Astrocyte of the cerebellum (primary cell): ENCODE measurements around the gene NSFL1C.

Experiments used
- DNase-seq: peaks from one replicate; pipeline ENCODE4 v3.0.0-alpha.2; 2011; ENCODE audit warnings: low read depth
- H3K4me3 ChIP-seq: 2 replicates; pipeline ENCODE4 v1.5.1; 2011; ENCODE audit warnings: mild to moderate bottlenecking, low read depth, low read length, moderate library complexity
- CTCF ChIP-seq: IDR thresholded peaks from 2 replicates; pipeline ENCODE4 v1.5.1; 2012; ENCODE audit warnings: low read length, low read depth, moderate library complexity, mild to moderate bottlenecking; ENCODE audit errors: missing control alignments
- in situ Hi-C: cut with HindIII; loops from 2 replicates; pipeline ENCODE4 v1.10.0; 2017; ENCODE audit warnings: low sequenced_read_pairs

Gene NSFL1C

DNA sequence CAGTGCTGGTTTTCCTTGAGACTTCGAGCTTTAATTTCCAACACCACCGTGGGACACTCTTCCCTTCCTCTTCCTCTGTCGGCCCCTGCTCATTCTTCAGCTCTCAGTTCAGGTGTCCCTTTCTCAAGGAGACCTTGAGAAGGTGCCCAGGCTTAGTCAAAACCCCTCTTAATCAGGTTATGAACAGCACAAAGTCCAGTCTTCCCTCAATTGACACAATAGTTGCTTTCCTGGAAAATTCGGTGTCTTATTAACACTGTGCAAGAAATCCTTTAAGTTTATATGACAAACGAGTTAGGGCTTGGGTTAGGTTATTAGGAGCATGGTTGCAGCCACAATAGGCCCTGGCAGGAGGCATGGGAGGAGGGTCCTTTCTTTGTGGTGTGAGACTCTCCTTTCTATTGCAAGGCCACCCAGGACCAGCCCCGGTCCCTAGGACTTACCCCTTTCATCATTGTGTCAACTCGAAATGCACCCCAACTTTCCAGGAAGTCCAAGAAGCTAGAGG lies 1.5 kb upstream of the NSFL1C start:
- no peak for DNase-seq
- H3K4me3 ChIP-seq = no peak overlapping the region
- no peak for TF ChIP-seq CTCF
- in situ Hi-C loops = no loop called here

DNA sequence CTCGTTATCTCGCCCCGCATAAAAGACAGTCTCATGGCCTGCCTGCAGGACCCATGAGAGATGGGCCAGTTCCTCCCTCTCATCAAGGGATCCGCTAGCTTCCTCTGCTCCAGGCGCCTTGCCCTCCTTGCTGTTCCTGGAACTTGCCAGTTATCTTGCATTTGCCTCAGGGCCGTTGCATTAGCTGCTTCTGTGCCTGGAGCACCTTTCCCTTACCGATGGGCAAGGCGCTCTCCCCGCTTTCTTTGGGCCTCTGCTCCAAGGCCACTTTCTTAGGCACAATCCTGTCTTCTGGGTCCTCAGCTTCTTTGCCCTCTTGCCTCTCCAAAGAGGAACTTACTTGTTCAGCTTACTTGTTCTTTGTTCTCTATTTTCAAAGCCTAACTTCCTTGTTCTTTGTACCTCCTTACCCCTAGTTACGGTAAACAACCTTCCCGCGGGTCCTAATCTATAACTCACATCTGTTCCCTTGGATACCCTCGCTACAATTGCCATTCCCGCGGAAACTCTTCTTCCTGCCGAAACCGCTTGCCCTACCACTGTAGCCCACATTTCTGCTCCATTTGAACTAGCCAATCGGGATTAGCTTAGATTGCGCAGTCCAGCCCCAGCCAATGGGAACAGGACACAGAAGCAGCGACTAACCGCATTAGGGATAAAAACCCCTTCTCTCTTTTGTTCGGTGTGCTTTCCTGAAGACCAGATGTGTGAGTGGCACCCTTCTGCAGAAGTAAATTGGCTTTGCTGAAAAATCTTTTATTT lies 887 bp upstream of the NSFL1C start:
- no peak for TF ChIP-seq CTCF
- in situ Hi-C loops = no loop called here
- no peak for DNase-seq
- no peak overlapping the region for H3K4me3 ChIP-seq

DNA sequence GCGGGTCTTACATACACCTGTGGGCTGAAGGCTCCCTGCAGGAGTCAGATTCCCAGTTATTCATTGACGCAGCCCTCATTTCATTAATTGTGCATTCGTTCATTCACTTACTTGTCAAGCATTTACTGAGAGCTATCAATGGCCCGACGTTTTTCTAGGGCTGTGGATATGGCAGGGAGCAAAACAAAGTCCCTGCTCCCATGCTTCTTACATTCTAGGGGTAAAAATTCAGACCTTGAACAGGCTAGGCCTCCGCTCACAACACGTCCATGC lies 369 bp upstream of the NSFL1C start:
- DNase-seq = no peak
- no peak for TF ChIP-seq CTCF
- in situ Hi-C loops = no loop called here
- H3K4me3 ChIP-seq = no peak overlapping the region

- no peak for DNase-seq
- in situ Hi-C loops = no loop called here
- TF ChIP-seq CTCF = no peak
- peak overlapping the region; percentile 90 for H3K4me3 ChIP-seq
Measured at GRCh38 chr20:1465470-1466210, 1.0 kb downstream of the NSFL1C start.

DNA sequence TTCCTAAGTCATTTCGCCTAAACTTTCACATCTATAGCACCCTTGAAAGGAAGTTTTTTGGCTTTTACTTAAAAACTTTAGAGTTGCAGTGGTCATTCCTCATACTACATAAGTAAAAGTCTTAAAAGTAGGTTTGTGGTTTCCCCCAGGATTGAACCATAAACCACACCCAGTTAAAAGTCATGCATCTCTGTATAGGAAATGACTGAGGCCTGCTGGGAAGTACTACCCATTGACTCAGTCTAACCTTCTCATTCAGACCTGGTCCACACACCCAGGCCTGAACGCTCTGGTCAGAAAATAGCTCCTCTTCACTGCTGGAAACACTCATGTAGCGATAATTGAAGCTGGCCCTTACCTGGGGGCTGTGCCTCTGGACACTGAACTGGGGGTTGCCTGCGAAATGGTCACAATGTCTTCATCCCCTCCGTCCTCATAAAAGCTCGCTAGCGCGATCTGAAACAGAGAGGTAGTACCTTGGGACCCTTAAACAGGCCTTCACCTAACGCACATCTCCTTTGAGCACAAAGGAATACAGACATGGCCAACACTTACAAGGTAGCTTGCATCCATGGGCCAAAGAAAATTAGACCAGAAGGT lies 2.6 kb downstream of the NSFL1C start:
- in situ Hi-C loops = no loop called here
- no peak for DNase-seq
- no peak overlapping the region for H3K4me3 ChIP-seq
- TF ChIP-seq CTCF = no peak

DNA sequence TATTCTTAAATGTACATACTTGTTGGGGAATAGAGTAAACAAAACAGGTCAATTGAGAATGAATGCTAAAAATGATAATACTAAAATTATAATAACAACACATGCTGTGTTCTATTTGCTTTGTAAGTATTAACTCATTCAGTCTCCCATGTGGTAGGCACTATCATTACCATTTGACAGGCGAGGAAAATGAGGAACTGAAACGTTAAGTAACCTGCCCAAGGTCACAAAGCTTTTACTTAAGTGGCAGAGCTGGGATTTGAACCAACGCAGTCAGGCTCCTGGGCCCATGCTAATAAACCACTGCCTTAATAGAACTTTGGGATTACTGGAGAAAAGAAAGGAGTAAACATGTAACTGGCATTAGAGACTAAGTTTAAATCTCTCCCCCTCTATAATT lies 3.8 kb downstream of the NSFL1C start:
- no peak for TF ChIP-seq CTCF
- H3K4me3 ChIP-seq = no peak overlapping the region
- no peak for DNase-seq
- in situ Hi-C loops = no loop called here
